A673 (cell line): Measurements from ENCODE around the gene LITAF.

Source experiments
- CTCF ChIP-seq: fragments of 300-800, 200-600 bp; sonication (generic); conservative IDR thresholded peaks from 2 replicates; pipeline ENCODE4 v1.5.1; 2017; ENCODE audit warnings: low read depth, mild to moderate bottlenecking, antibody characterized with exemption, low read length, moderate library complexity, mixed read lengths
- EZH2 ChIP-seq: fragments of 200-600 bp; sonication (generic); IDR thresholded peaks from 2 replicates; pipeline ENCODE4 v1.6.1; 2017; ENCODE audit warnings: borderline replicate concordance, low read depth, mild to moderate bottlenecking, mixed read lengths, antibody characterized with exemption, low read length; ENCODE audit not compliant: poor library complexity, severe bottlenecking

- TF ChIP-seq CTCF, result no peak
- no peak for TF ChIP-seq EZH2
Measured at GRCh38 chr16:11605891-11606290, 19.2 kb upstream of the LITAF start.
